Chondrocyte (in vitro differentiated cells): ENCODE data around the gene IGF2BP3. TPM values are rescaled to one million over a fixed set of nuclear protein-coding genes. Genes with fewer than 3 reads are reported as not detected.
"Not testable (repeated sequence)": the region's sequence is repeated elsewhere in the genome, so short reads cannot be mapped to it uniquely, and the experiment has no call there.

Experiments
- DNase-seq: peaks from one replicate; pipeline ENCODE4 v3.0.0; 2021; ENCODE audit warnings: mixed read lengths, low spot score
- H3K27ac Mint-ChIP-seq: one replicate; pipeline ENCODE4 v1.8.0; 2021; ENCODE audit warnings: mild to moderate bottlenecking, moderate library complexity, mixed read lengths; ENCODE audit not compliant: unreplicated experiment
- H3K27me3 Mint-ChIP-seq: 2 replicates; pipeline ENCODE4 v1.8.0; 2021; ENCODE audit warnings: low read depth, mixed read lengths
- H3K36me3 Mint-ChIP-seq: 2 replicates; pipeline ENCODE4 v1.8.0; 2021; ENCODE audit warnings: low read depth, mixed read lengths
- H3K4me1 Mint-ChIP-seq: 2 replicates; pipeline ENCODE4 v1.8.0; 2021; ENCODE audit warnings: low read depth, mild to moderate bottlenecking, mixed read lengths
- H3K4me3 Mint-ChIP-seq: one replicate; pipeline ENCODE4 v1.8.0; 2021; ENCODE audit warnings: mild to moderate bottlenecking, moderate library complexity, mixed read lengths; ENCODE audit not compliant: unreplicated experiment
- H3K9me3 Mint-ChIP-seq: 2 replicates; pipeline ENCODE4 v1.8.0; 2021; ENCODE audit warnings: low read depth, mixed read lengths
- CTCF ChIP-seq: fragments of 200-600 bp; sonication (generic); IDR thresholded peaks from 2 replicates; pipeline ENCODE4 v1.5.0; 2021; ENCODE audit warnings: antibody characterized with exemption, mild to moderate bottlenecking, moderate library complexity
- total RNA-seq: library from RNA; stranded (reverse); gene quantifications from 3 replicates; pipeline ENCODE4 v1.2.1, GENCODE V29; 2021

The IGF2BP3 gene
- total RNA-seq, 1 donor from 2014 or later, result 53.0 TPM

- Mint-ChIP-seq H3K27me3 (no peaks in the 10 kb centered on the region), H3K4me1 (peaks cover 4% of the 10 kb centered on the region), H3K9me3 (peaks cover 2% of the 10 kb centered on the region), H3K27ac (no peak overlapping the region), H3K4me3 (no peak overlapping the region), H3K36me3 (peaks cover 30% of the 10 kb centered on the region)
- TF ChIP-seq CTCF, result no peak
- no peak for DNase-seq
These were observed 59.7 kb downstream of the IGF2BP3 start for GRCh38 chr7:23410446-23411183.

- not testable (repeated sequence) for H3K27me3 Mint-ChIP-seq, H3K4me3 Mint-ChIP-seq, DNase-seq, H3K9me3 Mint-ChIP-seq, H3K27ac Mint-ChIP-seq
- H3K36me3 Mint-ChIP-seq, result peaks cover 16% of the 10 kb centered on the region
- H3K4me1 Mint-ChIP-seq, result peaks cover 11% of the 10 kb centered on the region
These were observed 63.7 kb downstream of the IGF2BP3 start for GRCh38 chr7:23406564-23406963.

DNA sequence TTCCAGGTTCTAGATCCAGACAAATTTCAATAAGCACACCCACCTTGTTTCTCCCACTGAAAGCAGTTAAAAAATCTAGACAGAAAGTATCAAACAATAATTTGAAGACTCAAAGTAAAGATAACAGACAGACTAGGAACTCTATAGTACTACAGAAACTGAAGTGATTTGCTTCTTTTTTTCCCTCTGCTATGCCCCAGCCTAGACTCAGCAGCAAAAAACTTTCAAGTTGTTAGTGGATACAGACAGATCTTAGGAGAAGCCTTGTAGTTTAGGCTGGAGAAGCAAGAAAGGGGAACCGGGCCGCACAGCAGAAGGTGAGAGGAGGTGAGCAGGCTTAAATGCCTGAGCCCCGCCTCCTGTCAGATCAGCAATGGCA is 65.1 kb downstream of the IGF2BP3 start:
- no peaks in the 10 kb centered on the region for H3K27me3 Mint-ChIP-seq
- H3K4me3 Mint-ChIP-seq, result no peak overlapping the region
- no peak overlapping the region for H3K27ac Mint-ChIP-seq
- H3K4me1 Mint-ChIP-seq, result peaks cover 11% of the 10 kb centered on the region
- DNase-seq, result no peak
- peaks cover 2% of the 10 kb centered on the region for H3K9me3 Mint-ChIP-seq
- H3K36me3 Mint-ChIP-seq, result peaks cover 14% of the 10 kb centered on the region
- TF ChIP-seq CTCF, result no peak

- no peak overlapping the region for H3K4me3 Mint-ChIP-seq
- peaks cover 14% of the 10 kb centered on the region for H3K4me1 Mint-ChIP-seq
- peaks cover 2% of the 10 kb centered on the region for H3K9me3 Mint-ChIP-seq
- no peak for DNase-seq
- peak overlapping the region; percentile 25 for H3K27ac Mint-ChIP-seq
- TF ChIP-seq CTCF, result no peak
- H3K27me3 Mint-ChIP-seq, result no peaks in the 10 kb centered on the region
- H3K36me3 Mint-ChIP-seq, result peaks cover 14% of the 10 kb centered on the region
These were observed 65.6 kb downstream of the IGF2BP3 start for GRCh38 chr7:23404546-23405239.

GRCh38 chr7:23403970-23404369 is 66.3 kb downstream of the IGF2BP3 start:
- Mint-ChIP-seq H3K4me1 (peaks cover 16% of the 10 kb centered on the region), H3K27me3 (no peaks in the 10 kb centered on the region), H3K4me3 (no peak overlapping the region), H3K9me3 (peaks cover 2% of the 10 kb centered on the region), H3K27ac (no peak overlapping the region), H3K36me3 (peaks cover 14% of the 10 kb centered on the region)
- no peak for TF ChIP-seq CTCF
- no peak for DNase-seq

GRCh38 chr7:23398090-23398489 is 72.2 kb downstream of the IGF2BP3 start:
- H3K4me3 Mint-ChIP-seq, H3K9me3 Mint-ChIP-seq, H3K27me3 Mint-ChIP-seq, H3K36me3 Mint-ChIP-seq, H3K27ac Mint-ChIP-seq, DNase-seq: not testable (repeated sequence)
- H3K4me1 Mint-ChIP-seq, result peaks cover 47% of the 10 kb centered on the region
